K562 (cell line): ENCODE measurements around the gene PPP3CA. TPM values are rescaled to one million over a fixed set of nuclear protein-coding genes. Genes with fewer than 3 reads are reported as not detected.

Experiments used
- ATAC-seq: fragments of 200-7000 bp; cut with Tn5 transposase; 3 replicates; pipeline ENCODE4 v1.9.1; 2020; ENCODE audit warnings: moderate library complexity
- BruUV-seq: library from RNA; stranded (reverse); fragments of 400-500 nt; replicated peaks from 2 replicates; lab custom pipeline; 2021; lab: Mats Ljungman, UMichigan
- CTCF ChIA-PET: fragments of 300-600 bp; formaldehyde crosslinking; extraction: SDS; loops from one replicate; lab custom pipeline; 2021; ENCODE audit warnings: low intra/inter-chr PET ratio; lab: Yijun Ruan, JAX
- POLR2A ChIA-PET: fragments of 300-600, 350-650 bp; sonication (Branson Sonifier 250); formaldehyde crosslinking; extraction: SDS; loops from one replicate; lab custom pipeline; 2021; ENCODE audit warnings: antibody characterized with exemption, inconsistent platforms; lab: Yijun Ruan, JAX
- DNase-seq, 4 experiments: peaks; one replicate each; pipeline versions ENCODE4 v3.0.0 to v3.0.0-alpha.2; 2011 to 2018; ENCODE audit warnings: low spot score in 3 of 4, mixed read lengths in 3 of 4; ENCODE audit errors: extremely low read depth in 1 of 4
- FAIRE-seq: peaks from 2 replicates; lab custom pipeline; 2011; peaks lifted over from hg19 to GRCh38; lab: Jason Lieb, UNC
- H2AFZ ChIP-seq: 2 replicates; pipeline ENCODE4 v1.6.0; 2011; ENCODE audit warnings: low read depth, low read length, control low read depth, inconsistent platforms
- H3K27ac ChIP-seq: fragments of 200-600 bp; 3 replicates; pipeline ENCODE4 v1.8.0; 2011; ENCODE audit warnings: low read depth, mild to moderate bottlenecking, control low read depth, inconsistent platforms, low read length, moderate library complexity, mixed read lengths; ENCODE audit errors: extremely low read depth
- H3K27me3 ChIP-seq, 2 experiments: fragments of 300-600 bp in 1 of 2; 2 replicates in 1 of 2; 3 replicates in 1 of 2; pipeline versions ENCODE4 v1.6.0 to v1.8.0; 2011; ENCODE audit warnings: inconsistent platforms in 2 of 2, low read length in 2 of 2, mild to moderate bottlenecking in 1 of 2, mixed read lengths in 1 of 2, moderate library complexity in 1 of 2; ENCODE audit not compliant: control insufficient read depth in 2 of 2, insufficient read depth in 2 of 2
- H3K36me3 ChIP-seq: fragments of 300-600 bp; 3 replicates; pipeline ENCODE4 v1.8.0; 2011; ENCODE audit warnings: mild to moderate bottlenecking, low read length, inconsistent platforms; ENCODE audit not compliant: control insufficient read depth, insufficient read depth
- H3K4me1 ChIP-seq, 2 experiments: fragments of 200-600 bp in 1 of 2; replicated peaks in 1 of 2; 2 replicates in 1 of 2; 3 replicates in 1 of 2; pipeline versions ENCODE4 v1.5.1 to v1.8.0; 2011; ENCODE audit warnings: inconsistent platforms in 2 of 2, low read length in 2 of 2, mild to moderate bottlenecking in 1 of 2, mixed read lengths in 1 of 2, moderate library complexity in 1 of 2; ENCODE audit not compliant: control insufficient read depth in 2 of 2, insufficient read depth in 2 of 2
- H3K4me2 ChIP-seq: 2 replicates; pipeline ENCODE4 v1.6.1; 2011; ENCODE audit warnings: low read length, control low read depth, inconsistent platforms, mixed read lengths; ENCODE audit not compliant: insufficient read depth
- H3K4me3 ChIP-seq: fragments of 200-600 bp; sonication (generic), shearing (Covaris generic); 2 replicates; pipeline ENCODE4 v1.5.1; 2016; ENCODE audit warnings: control low read depth, inconsistent platforms
- H3K79me2 ChIP-seq: fragments of 200-600 bp; 3 replicates; pipeline ENCODE4 v1.8.0; 2011; ENCODE audit warnings: low read length, inconsistent platforms; ENCODE audit not compliant: control insufficient read depth, insufficient read depth
- H3K9ac ChIP-seq, 2 experiments: 2 replicates each; pipeline versions ENCODE4 v1.6.0 to v1.6.1; 2011; ENCODE audit warnings: low read depth in 2 of 2, low read length in 2 of 2, control low read depth in 1 of 2, inconsistent platforms in 1 of 2, mild to moderate bottlenecking in 1 of 2, mixed read lengths in 1 of 2; ENCODE audit not compliant: insufficient read depth in 1 of 2
- H3K9me1 ChIP-seq: one replicate; pipeline ENCODE4 v1.6.0; 2011; ENCODE audit warnings: inconsistent platforms, mild to moderate bottlenecking, low read length, moderate library complexity; ENCODE audit not compliant: control insufficient read depth, insufficient read depth
- H3K9me3 ChIP-seq: replicated peaks from 2 replicates; pipeline ENCODE4 v1.5.1; 2011; ENCODE audit warnings: low read depth, low read length, inconsistent platforms; ENCODE audit not compliant: control insufficient read depth, insufficient read depth
- H4K20me1 ChIP-seq: replicated peaks from 2 replicates; pipeline ENCODE4 v1.6.1; 2011; ENCODE audit warnings: low read length, inconsistent platforms, mixed read lengths; ENCODE audit not compliant: control insufficient read depth, insufficient read depth
- BHLHE40 ChIP-seq: IDR thresholded peaks from 2 replicates; pipeline ENCODE4 v1.6.1; 2011; ENCODE audit warnings: low read length, improper control_type of control experiment
- CEBPB ChIP-seq: fragments of 450-650 bp; IDR thresholded peaks from 2 replicates; pipeline ENCODE4 v1.6.1; 2016; ENCODE audit warnings: missing genetic modification characterization, missing compliant biosample characterization
- FOXA1 ChIP-seq: fragments of 450-650 bp; IDR thresholded peaks from 2 replicates; pipeline ENCODE4 v1.6.1; 2016; ENCODE audit warnings: mild to moderate bottlenecking, borderline replicate concordance
- FOXJ2 ChIP-seq: fragments of 200-800 bp; sonication (Bioruptor generic); IDR thresholded peaks from 2 replicates; pipeline ENCODE4 v1.6.1; 2016; ENCODE audit warnings: missing genetic modification characterization, missing compliant biosample characterization
- HEY1 ChIP-seq: fragments of 250-450 bp; sonication (Bioruptor Pico); IDR thresholded peaks from 2 replicates; pipeline ENCODE4 v1.5.0; 2020; ENCODE audit warnings: mild to moderate bottlenecking, moderate library complexity, borderline replicate concordance
- KAT2B ChIP-seq: IDR thresholded peaks from one replicate; pipeline ENCODE4 v1.6.1; 2012; ENCODE audit warnings: low read depth, mild to moderate bottlenecking, control low read depth, inconsistent platforms, low read length, moderate library complexity
- LEF1 ChIP-seq: fragments of 450-650 bp; IDR thresholded peaks from 2 replicates; pipeline ENCODE4 v1.6.1; 2016; ENCODE audit warnings: mild to moderate bottlenecking
- MYNN ChIP-seq, 2 experiments: sonication (generic); formaldehyde crosslinking in 1 of 2; IDR thresholded peaks; 2 replicates each; pipeline versions ENCODE4 v1.5.0 to v1.6.1; 2016 to 2020; ENCODE audit warnings: antibody characterized with exemption in 1 of 2, missing genetic modification reagents in 1 of 2
- NEUROD1 ChIP-seq: fragments of 150-350 bp; IDR thresholded peaks from 2 replicates; pipeline ENCODE4 v1.6.1; 2014; ENCODE audit warnings: borderline replicate concordance, low read length, low read depth; ENCODE audit not compliant: partially characterized antibody
- NFRKB ChIP-seq: fragments of 450-650 bp; IDR thresholded peaks from 2 replicates; pipeline ENCODE4 v1.6.1; 2016; ENCODE audit warnings: low read depth
- OTX1 ChIP-seq: fragments of 450-650 bp; formaldehyde crosslinking; IDR thresholded peaks from 2 replicates; pipeline ENCODE4 v1.4.0; 2022; ENCODE audit warnings: mild to moderate bottlenecking
- RCOR1 ChIP-seq, 2 experiments: IDR thresholded peaks; 2 replicates each; pipeline ENCODE4 v1.6.1; 2012; ENCODE audit warnings: low read depth in 2 of 2, low read length in 2 of 2, borderline replicate concordance in 1 of 2, improper control_type of control experiment in 1 of 2
- SMAD1 ChIP-seq: fragments of 150-350 bp; IDR thresholded peaks from 2 replicates; pipeline ENCODE4 v1.6.1; 2014; ENCODE audit warnings: low read length, low read depth; ENCODE audit not compliant: partially characterized antibody
- TEAD2 ChIP-seq: fragments of 450-650 bp; IDR thresholded peaks from 2 replicates; pipeline ENCODE4 v1.6.1; 2016; ENCODE audit warnings: missing genetic modification characterization, control low read depth, missing compliant biosample characterization
- TFAM ChIP-seq: fragments of 250-450 bp; sonication (Bioruptor Pico); conservative IDR thresholded peaks from 2 replicates; pipeline ENCODE4 v1.5.0; 2021; ENCODE audit warnings: mild to moderate bottlenecking, moderate library complexity
- ZNF24 ChIP-seq: fragments of 450-650 bp; IDR thresholded peaks from 2 replicates; pipeline ENCODE4 v1.6.1; 2016
- ZNF311 ChIP-seq: fragments of 250-450 bp; sonication (Bioruptor Pico); IDR thresholded peaks from 2 replicates; pipeline ENCODE4 v1.4.0; 2020; ENCODE audit warnings: mild to moderate bottlenecking, moderate library complexity
- ZNF384 ChIP-seq: IDR thresholded peaks from 2 replicates; pipeline ENCODE4 v1.6.1; 2012; ENCODE audit warnings: low read depth, low read length, improper control_type of control experiment
- WGBS: fragments of 100-300 bp; shearing (Covaris generic); methylation state at CpG from one replicate; pipeline ENCODE4 v1.1.6; 2016; ENCODE audit warnings: low coverage, mixed read lengths; ENCODE audit not compliant: insufficient coverage; ENCODE audit errors: missing lambda C conversion rate; 5-methylcytosine and 5-hydroxymethylcytosine counted together
- in situ Hi-C: fragments of 300-500 bp; cut with MboI; formaldehyde crosslinking; loops from 4 replicates; pipeline ENCODE4 v1.15.0; 2018; ENCODE audit warnings: inconsistent platforms, mixed read lengths
- intact Hi-C: fragments of 100-400 bp; cut with micrococcal nuclease; formaldehyde crosslinking; loops from 2 replicates; pipeline ENCODE4 v1.14.2; 2022
- polyA plus RNA-seq, 8 experiments: library from polyadenylated mRNA; depleted of rRNA in 4 of 8; stranded (reverse) in 5 of 8; unstranded in 3 of 8; fragments of >200 nt; fragmentation: Nextera tagmentation in 2 of 8; fragmentation: Illumina TruSeq in 1 of 8; extraction: Ambion mirVana in 2 of 8; extraction: Trizol in 1 of 8; gene quantifications; 2 replicates each; pipeline versions ENCODE4 v1.2.1 to v1.2.3, GENCODE V29; 2011 to 2014; ENCODE audit warnings: inconsistent platforms in 1 of 8, missing spikeins in 1 of 8
- total RNA-seq, 7 experiments: library from RNA; depleted of rRNA in 6 of 7; stranded (reverse); fragments of >200 nt in 6 of 7; fragmentation: Illumina TruSeq in 2 of 7; extraction: Trizol in 2 of 7; gene quantifications; 2 replicates each; pipeline versions ENCODE4 v1.2.1 to v1.2.3, GENCODE V29; 2011 to 2021; ENCODE audit warnings: low replicate concordance in 1 of 7
- TF ChIP-seq, protein P1 (sequence below): fragments of 450-650 bp; formaldehyde crosslinking; IDR thresholded peaks from 2 replicates; pipeline ENCODE4 v1.4.0; 2020; ENCODE audit warnings: mild to moderate bottlenecking

PPP3CA gene
- total and polyA plus RNA-seq, 9 of the 15 experiments (the other 6 are each of a cell fraction or from before 2014, with no cell fraction given): 0.94 to 3.2 (median 1.6) TPM

DNA sequence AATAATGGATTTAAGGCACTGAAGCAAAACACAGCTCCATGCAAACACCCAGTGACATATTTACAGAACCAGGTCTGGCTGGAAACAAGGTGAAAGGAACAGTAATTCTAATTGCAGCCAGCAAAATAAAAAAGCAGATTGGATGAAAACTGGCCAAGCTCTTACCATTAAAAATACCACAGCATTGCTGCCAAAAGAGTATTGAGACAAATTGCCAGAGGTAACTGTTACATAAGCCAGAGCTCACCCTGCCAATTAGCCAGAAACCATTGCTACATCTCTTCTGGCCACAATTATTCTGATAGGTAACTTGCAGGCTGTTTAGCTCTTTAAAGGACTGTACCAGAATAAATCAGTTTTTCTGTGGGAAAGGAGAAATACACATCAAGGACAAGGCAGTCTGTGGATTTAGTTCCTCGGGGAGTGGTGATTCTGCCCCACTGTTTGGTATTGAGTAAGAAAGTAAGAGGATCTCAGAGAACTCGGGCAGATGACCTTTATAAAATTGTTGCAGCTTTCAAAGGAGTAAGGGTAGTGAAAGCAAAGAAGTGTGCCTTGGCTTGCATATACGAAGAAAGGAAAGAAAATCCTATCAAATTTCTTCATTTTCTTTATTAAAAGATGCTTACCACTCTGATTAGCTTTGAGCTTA is 369.5 kb downstream of the PPP3CA start:
- in situ Hi-C loops: no loop called here
- Histone ChIP-seq H3K27me3 (no peaks in the 10 kb centered on the region), H3K4me2 (no peak overlapping the region), H4K20me1 (no peaks in the 10 kb centered on the region), H3K4me3 (no peak overlapping the region), H2AFZ (no peak overlapping the region), H3K9me3 (no peaks in the 10 kb centered on the region), H3K79me2 (no peaks in the 10 kb centered on the region), H3K4me1 (no peaks in the 10 kb centered on the region), H3K9me1 (no peaks in the 10 kb centered on the region), H3K36me3 (no peaks in the 10 kb centered on the region), H3K9ac (no peak overlapping the region), H3K27ac (no peak overlapping the region)
- intact Hi-C loops: no loop called here
- no peak for FAIRE-seq
- no peak for ATAC-seq
- no peak for DNase-seq
- WGBS: 0% methylated on average over 3 of the region's 3 CpGs
- TF ChIP-seq TFAM (no peak), FOXA1 (no peak), BHLHE40 (no peak), ZNF24 (no peak), LEF1 (no peak), RCOR1 (IDR thresholded peaks at IDR 0.05; ENCODE audit: borderline replicate concordance in 1 of 2, low read depth in 2 of 2, low read length in 2 of 2) (no peak), SMAD1 (no peak), NFRKB (no peak), CEBPB (no peak), KAT2B (no peak), TEAD2 (tag) (no peak), MYNN (IDR thresholded peaks at IDR 0.05) (no peak), MYNN (CRISPR knock-in tag; IDR thresholded peaks at IDR 0.05) (no peak), HEY1 (no peak), ZNF311 (no peak), OTX1 (CRISPR knock-in tag) (no peak), ZNF384 (no peak), FOXJ2 (tag) (no peak), NEUROD1 (no peak)
- TF ChIP-seq, protein P1, sequence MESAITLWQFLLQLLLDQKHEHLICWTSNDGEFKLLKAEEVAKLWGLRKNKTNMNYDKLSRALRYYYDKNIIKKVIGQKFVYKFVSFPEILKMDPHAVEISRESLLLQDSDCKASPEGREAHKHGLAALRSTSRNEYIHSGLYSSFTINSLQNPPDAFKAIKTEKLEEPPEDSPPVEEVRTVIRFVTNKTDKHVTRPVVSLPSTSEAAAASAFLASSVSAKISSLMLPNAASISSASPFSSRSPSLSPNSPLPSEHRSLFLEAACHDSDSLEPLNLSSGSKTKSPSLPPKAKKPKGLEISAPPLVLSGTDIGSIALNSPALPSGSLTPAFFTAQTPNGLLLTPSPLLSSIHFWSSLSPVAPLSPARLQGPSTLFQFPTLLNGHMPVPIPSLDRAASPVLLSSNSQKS (CRISPR knock-in tag): no peak
- no TSS peak for BruUV-seq
- ChIA-PET CTCF (no interaction called here), POLR2A (no interaction called here)
